HEK293 (cell line): ENCODE data around the gene MYO7B.

Experiments
- CTCF ChIP-seq: fragments of 450-650 bp; formaldehyde crosslinking; IDR thresholded peaks from 2 replicates; pipeline ENCODE4 v1.5.1; 2016; ENCODE audit warnings: missing biosample characterization, missing genetic modification characterization
- ZBTB1 ChIP-seq: fragments of 450-650 bp; formaldehyde crosslinking; IDR thresholded peaks from 2 replicates; pipeline ENCODE4 v1.5.1; 2016; ENCODE audit warnings: missing biosample characterization, missing genetic modification characterization
- TF ChIP-seq, protein P1 (sequence below): fragments of 450-650 bp; formaldehyde crosslinking; IDR thresholded peaks from 2 replicates; pipeline ENCODE4 v1.5.1; 2016; ENCODE audit warnings: missing biosample characterization, missing genetic modification characterization

GRCh38 chr2:127562936-127563335, 27.5 kb downstream of the MYO7B start:
- TF ChIP-seq ZBTB1 (tag by site-specific recombination), result no peak
- TF ChIP-seq, protein P1, sequence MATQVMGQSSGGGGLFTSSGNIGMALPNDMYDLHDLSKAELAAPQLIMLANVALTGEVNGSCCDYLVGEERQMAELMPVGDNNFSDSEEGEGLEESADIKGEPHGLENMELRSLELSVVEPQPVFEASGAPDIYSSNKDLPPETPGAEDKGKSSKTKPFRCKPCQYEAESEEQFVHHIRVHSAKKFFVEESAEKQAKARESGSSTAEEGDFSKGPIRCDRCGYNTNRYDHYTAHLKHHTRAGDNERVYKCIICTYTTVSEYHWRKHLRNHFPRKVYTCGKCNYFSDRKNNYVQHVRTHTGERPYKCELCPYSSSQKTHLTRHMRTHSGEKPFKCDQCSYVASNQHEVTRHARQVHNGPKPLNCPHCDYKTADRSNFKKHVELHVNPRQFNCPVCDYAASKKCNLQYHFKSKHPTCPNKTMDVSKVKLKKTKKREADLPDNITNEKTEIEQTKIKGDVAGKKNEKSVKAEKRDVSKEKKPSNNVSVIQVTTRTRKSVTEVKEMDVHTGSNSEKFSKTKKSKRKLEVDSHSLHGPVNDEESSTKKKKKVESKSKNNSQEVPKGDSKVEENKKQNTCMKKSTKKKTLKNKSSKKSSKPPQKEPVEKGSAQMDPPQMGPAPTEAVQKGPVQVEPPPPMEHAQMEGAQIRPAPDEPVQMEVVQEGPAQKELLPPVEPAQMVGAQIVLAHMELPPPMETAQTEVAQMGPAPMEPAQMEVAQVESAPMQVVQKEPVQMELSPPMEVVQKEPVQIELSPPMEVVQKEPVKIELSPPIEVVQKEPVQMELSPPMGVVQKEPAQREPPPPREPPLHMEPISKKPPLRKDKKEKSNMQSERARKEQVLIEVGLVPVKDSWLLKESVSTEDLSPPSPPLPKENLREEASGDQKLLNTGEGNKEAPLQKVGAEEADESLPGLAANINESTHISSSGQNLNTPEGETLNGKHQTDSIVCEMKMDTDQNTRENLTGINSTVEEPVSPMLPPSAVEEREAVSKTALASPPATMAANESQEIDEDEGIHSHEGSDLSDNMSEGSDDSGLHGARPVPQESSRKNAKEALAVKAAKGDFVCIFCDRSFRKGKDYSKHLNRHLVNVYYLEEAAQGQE (tag by site-specific recombination), result no peak
- no peak for TF ChIP-seq CTCF
